ENCODE measurements around the gene TSPAN14. TPM values are rescaled to one million over a fixed set of nuclear protein-coding genes. Genes with fewer than 3 reads are reported as not detected.

TSPAN14 gene
- polyA plus RNA-seq, 4 donors, result 7.4 to 69.4 (median 32.4) TPM

GRCh38 chr10:80410122-80410521 is 44.0 kb upstream of the TSPAN14 start:
- peaks cover 16 to 70% (median 18%) of the 10 kb centered on the region in 3 donors for H3K4me1 ChIP-seq (ENCODE audit: control insufficient read depth in 3 of 3, insufficient read depth in 2 of 3, low read depth in 1 of 3, low read length in 2 of 3)
- H3K4me3 ChIP-seq (ENCODE audit: low read depth in 1 of 3, low read length in 3 of 3), result no peak overlapping the region
- no peaks in the 10 kb centered on the region for H3K27me3 ChIP-seq (ENCODE audit: control insufficient read depth in 3 of 3, insufficient read depth in 3 of 3, low read length in 3 of 3)
- DNase-seq, result peak; percentile 61 to 88
- H3K9me3 ChIP-seq (ENCODE audit: control insufficient read depth in 2 of 2, insufficient read depth in 1 of 2, low read depth in 1 of 2, low read length in 1 of 2), result no peaks in the 10 kb centered on the region
- H3K36me3 ChIP-seq (ENCODE audit: control insufficient read depth in 3 of 3, insufficient read depth in 2 of 3, low read depth in 1 of 3, low read length in 3 of 3), result peaks cover 0 to 5% (median 0%) of the 10 kb centered on the region in 3 donors
- 19 to 48% (median 33%) methylated on average over 2 of the region's 2 CpGs for WGBS, 3 donors
- no peak for FAIRE-seq
- peak overlapping the region; percentile 18 to 85 (median 59) for H3K27ac ChIP-seq (ENCODE audit: low read depth in 1 of 3, low read length in 2 of 3)

- Histone ChIP-seq H3K36me3 (ENCODE audit: control insufficient read depth in 3 of 3, insufficient read depth in 2 of 3, low read depth in 1 of 3, low read length in 3 of 3) (peaks cover 0 to 5% (median 0%) of the 10 kb centered on the region in 3 donors), H3K4me3 (ENCODE audit: low read depth in 1 of 3, low read length in 3 of 3) (no peak overlapping the region), H3K4me1 (ENCODE audit: control insufficient read depth in 3 of 3, insufficient read depth in 2 of 3, low read depth in 1 of 3, low read length in 2 of 3) (peaks cover 19 to 74% (median 23%) of the 10 kb centered on the region in 3 donors), H3K27ac (ENCODE audit: low read depth in 1 of 3, low read length in 2 of 3) (peak overlapping the region; percentile 9 to 66 (median 12)), H3K9me3 (ENCODE audit: control insufficient read depth in 2 of 2, insufficient read depth in 1 of 2, low read depth in 1 of 2, low read length in 1 of 2) (no peaks in the 10 kb centered on the region), H3K27me3 (ENCODE audit: control insufficient read depth in 3 of 3, insufficient read depth in 3 of 3, low read length in 3 of 3) (no peaks in the 10 kb centered on the region)
- FAIRE-seq (no peak), DNase-seq (peak in 1 of 2 donors; percentile 53)
- 23 to 60% (median 34%) methylated on average over 5 of the region's 5 CpGs for WGBS, 3 donors
Measured at GRCh38 chr10:80410578-80411145, 43.4 kb upstream of the TSPAN14 start.

- DNase-seq, result peak in 1 of 2 donors; percentile 29
- Histone ChIP-seq H3K9me3 (ENCODE audit: control insufficient read depth in 2 of 2, insufficient read depth in 1 of 2, low read depth in 1 of 2, low read length in 1 of 2) (no peaks in the 10 kb centered on the region), H3K27ac (ENCODE audit: low read depth in 1 of 3, low read length in 2 of 3) (peak overlapping the region in 2 of 3 donors; percentile 13 to 66), H3K4me1 (ENCODE audit: control insufficient read depth in 3 of 3, insufficient read depth in 2 of 3, low read depth in 1 of 3, low read length in 2 of 3) (peaks cover 20 to 74% (median 27%) of the 10 kb centered on the region in 3 donors), H3K4me3 (ENCODE audit: low read depth in 1 of 3, low read length in 3 of 3) (no peak overlapping the region), H3K27me3 (ENCODE audit: control insufficient read depth in 3 of 3, insufficient read depth in 3 of 3, low read length in 3 of 3) (no peaks in the 10 kb centered on the region), H3K36me3 (ENCODE audit: control insufficient read depth in 3 of 3, insufficient read depth in 2 of 3, low read depth in 1 of 3, low read length in 3 of 3) (peaks cover 0 to 5% (median 0%) of the 10 kb centered on the region in 3 donors)
- WGBS, 3 donors, result 44 to 61% (median 55%) methylated on average over 2 of the region's 2 CpGs
- no peak for FAIRE-seq
Measured at GRCh38 chr10:80411267-80411668, 42.8 kb upstream of the TSPAN14 start.

- H3K9me3 ChIP-seq (ENCODE audit: control insufficient read depth in 2 of 2, insufficient read depth in 1 of 2, low read depth in 1 of 2, low read length in 1 of 2), result no peaks in the 10 kb centered on the region
- H3K27ac ChIP-seq (ENCODE audit: low read depth in 1 of 3, low read length in 2 of 3), result peak overlapping the region in 2 of 3 donors; percentile 13 to 45
- no peaks in the 10 kb centered on the region for H3K27me3 ChIP-seq (ENCODE audit: control insufficient read depth in 3 of 3, insufficient read depth in 3 of 3, low read length in 3 of 3)
- FAIRE-seq (no peak), DNase-seq (no peak)
- H3K36me3 ChIP-seq (ENCODE audit: control insufficient read depth in 3 of 3, insufficient read depth in 2 of 3, low read depth in 1 of 3, low read length in 3 of 3), result peaks cover 0 to 5% (median 0%) of the 10 kb centered on the region in 3 donors
- H3K4me1 ChIP-seq (ENCODE audit: control insufficient read depth in 3 of 3, insufficient read depth in 2 of 3, low read depth in 1 of 3, low read length in 2 of 3), result peaks cover 24 to 76% (median 27%) of the 10 kb centered on the region in 3 donors
- WGBS, 3 donors, result 19 to 73% (median 44%) methylated on average over 1 of the region's 1 CpG
- H3K4me3 ChIP-seq (ENCODE audit: low read depth in 1 of 3, low read length in 3 of 3), result no peak overlapping the region
Measured at GRCh38 chr10:80411681-80412220, 42.4 kb upstream of the TSPAN14 start.

GRCh38 chr10:80412486-80412885 is 41.6 kb upstream of the TSPAN14 start:
- H3K27me3 ChIP-seq (ENCODE audit: control insufficient read depth in 3 of 3, insufficient read depth in 3 of 3, low read length in 3 of 3), result no peaks in the 10 kb centered on the region
- H3K27ac ChIP-seq (ENCODE audit: low read depth in 1 of 3, low read length in 2 of 3), result peak overlapping the region in 2 of 3 donors; percentile 24 to 35
- WGBS, 3 donors, result 78 to 87% (median 86%) methylated on average over 5 of the region's 5 CpGs
- peaks cover 0 to 5% (median 0%) of the 10 kb centered on the region in 3 donors for H3K36me3 ChIP-seq (ENCODE audit: control insufficient read depth in 3 of 3, insufficient read depth in 2 of 3, low read depth in 1 of 3, low read length in 3 of 3)
- peak in 1 of 2 donors; percentile 35 for DNase-seq
- FAIRE-seq, result no peak
- H3K9me3 ChIP-seq (ENCODE audit: control insufficient read depth in 2 of 2, insufficient read depth in 1 of 2, low read depth in 1 of 2, low read length in 1 of 2), result no peaks in the 10 kb centered on the region
- no peak overlapping the region for H3K4me3 ChIP-seq (ENCODE audit: low read depth in 1 of 3, low read length in 3 of 3)
- H3K4me1 ChIP-seq (ENCODE audit: control insufficient read depth in 3 of 3, insufficient read depth in 2 of 3, low read depth in 1 of 3, low read length in 2 of 3), result peaks cover 24 to 75% (median 27%) of the 10 kb centered on the region in 3 donors

GRCh38 chr10:80413271-80413996 is 40.7 kb upstream of the TSPAN14 start:
- Histone ChIP-seq H3K36me3 (ENCODE audit: control insufficient read depth in 3 of 3, insufficient read depth in 2 of 3, low read depth in 1 of 3, low read length in 3 of 3) (peaks cover 0 to 6% (median 0%) of the 10 kb centered on the region in 3 donors), H3K9me3 (ENCODE audit: control insufficient read depth in 2 of 2, insufficient read depth in 1 of 2, low read depth in 1 of 2, low read length in 1 of 2) (no peaks in the 10 kb centered on the region), H3K4me1 (ENCODE audit: control insufficient read depth in 3 of 3, insufficient read depth in 2 of 3, low read depth in 1 of 3, low read length in 2 of 3) (peaks cover 24 to 82% (median 27%) of the 10 kb centered on the region in 3 donors), H3K27ac (ENCODE audit: low read depth in 1 of 3, low read length in 2 of 3) (peak overlapping the region; percentile 79 to 80 (median 80)), H3K4me3 (ENCODE audit: low read depth in 1 of 3, low read length in 3 of 3) (no peak overlapping the region), H3K27me3 (ENCODE audit: control insufficient read depth in 3 of 3, insufficient read depth in 3 of 3, low read length in 3 of 3) (no peaks in the 10 kb centered on the region)
- FAIRE-seq, result no peak
- DNase-seq, result peak in 1 of 2 donors; percentile 39
- WGBS, 3 donors, result 64 to 75% (median 70%) methylated on average over 12 of the region's 12 CpGs

GRCh38 chr10:80414142-80414895 is 39.8 kb upstream of the TSPAN14 start:
- DNase-seq (peak; percentile 85 to 90), FAIRE-seq (no peak)
- no peak overlapping the region for H3K4me3 ChIP-seq (ENCODE audit: low read depth in 1 of 3, low read length in 3 of 3)
- 19 to 48% (median 26%) methylated on average over 7 of the region's 7 CpGs for WGBS, 3 donors
- H3K4me1 ChIP-seq (ENCODE audit: control insufficient read depth in 3 of 3, insufficient read depth in 2 of 3, low read depth in 1 of 3, low read length in 2 of 3), result peaks cover 24 to 79% (median 27%) of the 10 kb centered on the region in 3 donors
- peak overlapping the region; percentile 79 to 80 (median 80) for H3K27ac ChIP-seq (ENCODE audit: low read depth in 1 of 3, low read length in 2 of 3)
- H3K36me3 ChIP-seq (ENCODE audit: control insufficient read depth in 3 of 3, insufficient read depth in 2 of 3, low read depth in 1 of 3, low read length in 3 of 3), result peaks cover 0 to 9% (median 0%) of the 10 kb centered on the region in 3 donors
- H3K9me3 ChIP-seq (ENCODE audit: control insufficient read depth in 2 of 2, insufficient read depth in 1 of 2, low read depth in 1 of 2, low read length in 1 of 2), result no peaks in the 10 kb centered on the region
- no peaks in the 10 kb centered on the region for H3K27me3 ChIP-seq (ENCODE audit: control insufficient read depth in 3 of 3, insufficient read depth in 3 of 3, low read length in 3 of 3)

Data from small intestine (tissue), 7 donors.